Measurements from ENCODE around the gene LRRC63. TPM values are rescaled to one million over a fixed set of nuclear protein-coding genes. Genes with fewer than 3 reads are reported as not detected.

The LRRC63 gene
- total RNA-seq, 1 donor from 2014 or later = under 0.01 TPM

GRCh38 chr13:46311217-46311616, 99.5 kb downstream of the LRRC63 start:
- no peak for DNase-seq (ENCODE audit: low read depth in 2 of 2)

GRCh38 chr13:46313024-46313423, 101.3 kb downstream of the LRRC63 start:
- DNase-seq (ENCODE audit: low read depth in 2 of 2) = no peak

GRCh38 chr13:46313432-46314257, 101.9 kb downstream of the LRRC63 start:
- DNase-seq (ENCODE audit: low read depth in 2 of 2) = no peak

- DNase-seq (ENCODE audit: low read depth in 2 of 2) = no peak
These were observed 102.9 kb downstream of the LRRC63 start for GRCh38 chr13:46314587-46314986.

- DNase-seq (ENCODE audit: low read depth in 2 of 2) = no peak
These were observed 103.3 kb downstream of the LRRC63 start for GRCh38 chr13:46315036-46315435.

GRCh38 chr13:46315491-46316075, 103.9 kb downstream of the LRRC63 start:
- no peak for DNase-seq (ENCODE audit: low read depth in 2 of 2)

GRCh38 chr13:46317120-46317519, 105.4 kb downstream of the LRRC63 start:
- no peak for DNase-seq (ENCODE audit: low read depth in 2 of 2)

GRCh38 chr13:46318986-46319385, 107.3 kb downstream of the LRRC63 start:
- DNase-seq (ENCODE audit: low read depth in 2 of 2) = no peak

- no peak for DNase-seq (ENCODE audit: low read depth in 2 of 2)
These were observed 108.7 kb downstream of the LRRC63 start for GRCh38 chr13:46320406-46320805.

GRCh38 chr13:46320821-46321220, 109.1 kb downstream of the LRRC63 start:
- DNase-seq (ENCODE audit: low read depth in 2 of 2) = no peak

- peak; percentile 14 to 60 for DNase-seq (ENCODE audit: low read depth in 2 of 2)
These were observed 109.9 kb downstream of the LRRC63 start for GRCh38 chr13:46321494-46322225.

GRCh38 chr13:46324976-46325375, 113.2 kb downstream of the LRRC63 start:
- no peak for DNase-seq (ENCODE audit: low read depth in 2 of 2)

Other genes starting within 250 kb of the LRRC63 start
- gene ZC3H13, start 159.2 kb upstream of the LRRC63 start, total RNA-seq = 7.3 and 8.2 TPM in 2 replicates
- gene CPB2, start 106.9 kb upstream of the LRRC63 start, total RNA-seq = under 0.01 TPM in 1 of 2 replicates, not detected in the other
- under 0.01 and 0.39 TPM in 2 replicates for gene LCP1, start 29.8 kb upstream of the LRRC63 start, total RNA-seq
- gene RUBCNL, start 175.3 kb downstream of the LRRC63 start, total RNA-seq = under 0.01 and 0.13 TPM in 2 replicates